GM12872 (cell line): Measurements from ENCODE around the gene SECISBP2.

Experiments
- TF ChIP-seq, protein P1 (sequence below): IDR thresholded peaks from 3 replicates; pipeline ENCODE4 v1.5.1; 2011; ENCODE audit warnings: low read depth, mild to moderate bottlenecking, low read length, moderate library complexity; ENCODE audit not compliant: insufficient read depth

SECISBP2 gene

DNA sequence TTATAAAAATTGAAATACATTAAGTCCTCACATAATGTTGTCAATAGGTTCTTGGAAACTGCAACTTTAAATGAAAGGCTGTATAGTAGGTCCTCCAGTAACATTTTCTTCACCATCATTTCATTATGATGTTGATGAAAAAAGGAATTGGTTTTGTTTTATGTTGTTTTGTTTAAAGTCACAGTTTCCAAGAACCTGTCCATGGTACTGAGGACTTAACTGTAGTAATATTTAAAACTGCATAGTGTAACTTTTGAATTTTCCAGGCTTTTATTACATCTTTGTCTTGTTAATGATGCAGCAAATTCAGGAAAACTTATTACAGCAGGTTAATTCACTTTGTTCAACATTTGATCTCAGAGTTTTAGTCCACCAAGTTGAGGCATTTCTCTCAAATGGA, 11.6 kb downstream of the SECISBP2 start:
- TF ChIP-seq, protein P1, sequence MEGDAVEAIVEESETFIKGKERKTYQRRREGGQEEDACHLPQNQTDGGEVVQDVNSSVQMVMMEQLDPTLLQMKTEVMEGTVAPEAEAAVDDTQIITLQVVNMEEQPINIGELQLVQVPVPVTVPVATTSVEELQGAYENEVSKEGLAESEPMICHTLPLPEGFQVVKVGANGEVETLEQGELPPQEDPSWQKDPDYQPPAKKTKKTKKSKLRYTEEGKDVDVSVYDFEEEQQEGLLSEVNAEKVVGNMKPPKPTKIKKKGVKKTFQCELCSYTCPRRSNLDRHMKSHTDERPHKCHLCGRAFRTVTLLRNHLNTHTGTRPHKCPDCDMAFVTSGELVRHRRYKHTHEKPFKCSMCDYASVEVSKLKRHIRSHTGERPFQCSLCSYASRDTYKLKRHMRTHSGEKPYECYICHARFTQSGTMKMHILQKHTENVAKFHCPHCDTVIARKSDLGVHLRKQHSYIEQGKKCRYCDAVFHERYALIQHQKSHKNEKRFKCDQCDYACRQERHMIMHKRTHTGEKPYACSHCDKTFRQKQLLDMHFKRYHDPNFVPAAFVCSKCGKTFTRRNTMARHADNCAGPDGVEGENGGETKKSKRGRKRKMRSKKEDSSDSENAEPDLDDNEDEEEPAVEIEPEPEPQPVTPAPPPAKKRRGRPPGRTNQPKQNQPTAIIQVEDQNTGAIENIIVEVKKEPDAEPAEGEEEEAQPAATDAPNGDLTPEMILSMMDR = no peak

GRCh38 chr9:89330513-89330912, 12.2 kb downstream of the SECISBP2 start:
- TF ChIP-seq, protein P1 = no peak

DNA sequence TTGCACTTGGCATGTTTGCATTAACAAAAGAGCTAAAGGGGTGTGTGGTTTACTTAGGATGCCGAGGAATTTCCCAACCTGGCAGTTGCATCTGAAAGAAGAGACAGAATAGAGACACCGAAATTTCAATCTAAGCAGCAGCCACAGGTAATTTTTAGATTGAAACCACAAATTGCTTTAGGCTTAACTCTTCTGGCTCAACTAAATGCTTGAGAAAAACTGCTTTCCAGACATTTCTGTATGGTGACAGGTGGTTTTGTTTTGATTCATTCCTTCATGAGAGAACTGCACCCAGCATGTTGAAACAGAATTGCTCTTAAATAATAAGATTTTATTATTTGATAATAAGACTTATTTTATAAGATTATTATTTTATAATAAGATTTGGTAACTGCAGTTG, 21.5 kb downstream of the SECISBP2 start:
- TF ChIP-seq, protein P1 = no peak

DNA sequence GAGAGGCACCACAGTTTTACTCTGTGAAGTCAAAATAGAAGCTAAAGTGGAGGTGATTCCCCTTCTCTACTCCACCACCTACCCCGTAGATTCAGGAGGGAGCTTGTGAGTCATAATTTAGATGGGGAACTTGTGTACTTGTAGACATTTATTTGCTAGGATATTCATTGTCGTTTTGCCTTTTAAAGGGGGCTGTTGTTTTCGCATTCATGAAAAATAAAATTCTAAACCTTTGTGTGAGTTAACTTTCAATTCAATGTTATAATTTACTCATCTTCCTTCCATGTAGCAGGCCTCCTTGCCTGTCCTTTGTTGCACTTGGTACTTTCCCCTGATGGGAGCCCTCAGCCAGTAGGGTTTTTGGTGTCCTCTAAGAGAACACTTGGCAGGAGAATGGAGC, 22.0 kb downstream of the SECISBP2 start:
- TF ChIP-seq, protein P1 = no peak

GRCh38 chr9:89342213-89342612, 23.9 kb downstream of the SECISBP2 start:
- TF ChIP-seq, protein P1 = no peak

- TF ChIP-seq, protein P1 = no peak
These were observed 24.6 kb downstream of the SECISBP2 start for GRCh38 chr9:89342948-89343347.

GRCh38 chr9:89345476-89345875, 27.2 kb downstream of the SECISBP2 start:
- TF ChIP-seq, protein P1 = no peak

DNA sequence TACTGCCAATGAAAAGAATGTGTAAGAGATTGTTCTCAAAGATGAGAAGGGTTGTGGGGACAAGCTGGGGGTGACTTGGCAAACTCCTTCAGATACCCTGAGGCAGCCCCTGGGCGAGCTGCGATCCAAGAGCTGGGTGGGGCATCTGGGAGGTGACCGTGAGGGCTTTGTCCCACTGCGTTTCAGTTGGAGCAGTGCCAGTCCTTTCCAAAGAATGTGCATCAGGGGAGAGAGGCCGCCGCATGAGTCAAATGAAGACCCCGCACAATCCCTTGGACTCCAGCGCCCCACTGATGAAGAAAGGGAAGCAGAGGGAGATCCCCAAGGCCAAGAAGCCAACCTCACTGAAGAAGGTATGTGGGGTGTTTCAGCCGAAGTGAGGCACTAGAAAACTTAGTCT, 28.4 kb downstream of the SECISBP2 start:
- TF ChIP-seq, protein P1 = no peak
